ENCODE data around the gene C11orf16.
"Not testable (repeated sequence)": the region's sequence is repeated elsewhere in the genome, so short reads cannot be mapped to it uniquely, and the experiment has no call there.

The C11orf16 gene

DNA sequence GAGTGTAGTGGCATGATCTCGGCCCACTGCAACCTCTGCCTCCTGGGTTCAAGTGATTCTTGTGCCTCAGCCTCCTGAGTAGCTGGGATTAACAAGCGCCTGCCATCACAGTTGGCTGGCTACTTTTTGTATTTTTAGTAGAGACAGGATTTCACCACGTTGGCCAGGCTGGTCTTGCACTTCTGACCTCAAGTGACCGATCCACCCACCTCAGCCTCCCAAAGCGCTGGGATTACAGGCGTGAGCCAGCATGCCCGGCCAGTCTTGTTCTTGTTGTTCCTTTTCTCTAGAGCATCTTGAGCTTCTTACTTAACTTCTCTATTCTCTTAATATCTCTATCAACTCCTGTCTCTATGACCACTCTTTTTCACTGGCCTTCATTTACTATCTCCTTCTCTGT, 51.2 kb downstream of the C11orf16 start:
- not testable (repeated sequence) for H3K9ac ChIP-seq (ENCODE audit: low read length); H3K27me3 ChIP-seq (ENCODE audit: control insufficient read depth, insufficient read depth, low read length); H3K4me3 ChIP-seq (ENCODE audit: low read depth, low read length); H3K36me3 ChIP-seq (ENCODE audit: control insufficient read depth, insufficient read depth, low read length); H3K9me3 ChIP-seq (ENCODE audit: control insufficient read depth, insufficient read depth, low read depth, low read length); H3K4me1 ChIP-seq (ENCODE audit: control insufficient read depth, insufficient read depth, low read length); H3K27ac ChIP-seq (ENCODE audit: low read depth, low read length)

DNA sequence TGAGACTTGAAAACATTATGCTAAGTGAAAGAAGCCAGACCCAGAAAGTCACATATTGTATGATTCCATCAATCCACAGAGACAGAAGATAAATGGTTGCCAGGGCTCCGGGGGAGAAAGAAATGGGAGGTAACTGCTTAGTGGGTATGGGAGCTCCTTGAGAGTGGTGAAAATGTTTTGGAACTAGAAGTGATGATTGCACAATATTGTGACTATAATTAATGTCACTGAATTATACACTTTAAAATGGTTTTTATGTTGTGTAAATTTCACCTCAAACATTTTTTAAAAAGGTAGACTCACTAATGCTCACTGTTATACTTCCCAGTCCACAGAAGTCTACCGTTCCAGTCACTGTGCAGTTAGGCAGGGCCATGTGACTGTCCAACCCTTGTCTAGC, 54.0 kb downstream of the C11orf16 start:
- Histone ChIP-seq H3K27ac (ENCODE audit: low read depth, low read length) (no peak overlapping the region), H3K9ac (ENCODE audit: low read length) (no peak overlapping the region), H3K27me3 (ENCODE audit: control insufficient read depth, insufficient read depth, low read length) (no peaks in the 10 kb centered on the region), H3K36me3 (ENCODE audit: control insufficient read depth, insufficient read depth, low read length) (no peaks in the 10 kb centered on the region), H3K9me3 (ENCODE audit: control insufficient read depth, insufficient read depth, low read depth, low read length) (no peaks in the 10 kb centered on the region), H3K4me1 (ENCODE audit: control insufficient read depth, insufficient read depth, low read length) (no peaks in the 10 kb centered on the region), H3K4me3 (ENCODE audit: low read depth, low read length) (no peak overlapping the region)

DNA sequence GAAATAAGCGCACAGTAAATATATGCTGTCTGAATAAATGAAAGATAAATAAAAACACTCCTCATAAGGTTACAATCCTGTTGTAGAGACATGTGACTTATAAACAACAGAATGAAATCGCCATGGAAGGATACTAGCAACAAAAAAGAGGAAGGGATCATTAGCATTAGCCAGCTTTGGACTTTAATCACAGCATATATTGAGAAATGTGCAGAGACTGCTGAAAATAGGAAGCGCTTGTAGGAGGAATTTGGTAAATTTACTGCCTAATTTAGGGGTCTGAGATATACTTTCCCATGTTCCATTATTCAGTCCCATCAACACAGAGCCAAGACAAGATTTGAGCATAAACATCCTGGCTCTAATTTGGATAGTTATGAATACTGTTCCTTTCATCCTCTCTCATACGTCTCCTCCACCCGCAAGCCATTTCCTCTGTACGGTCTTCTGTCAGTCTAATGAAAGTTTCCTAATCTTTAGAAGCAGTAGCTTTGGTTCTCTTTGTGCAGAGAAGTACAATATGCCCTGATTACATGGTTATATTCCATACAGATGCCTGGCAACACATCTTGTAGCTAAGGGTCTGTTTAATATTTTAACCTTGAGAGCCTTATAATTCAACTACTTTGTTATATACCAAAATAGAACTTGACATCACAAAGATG, 58.9 kb downstream of the C11orf16 start:
- no peak overlapping the region for H3K4me3 ChIP-seq (ENCODE audit: low read depth, low read length)
- no peak overlapping the region for H3K9ac ChIP-seq (ENCODE audit: low read length)
- H3K36me3 ChIP-seq (ENCODE audit: control insufficient read depth, insufficient read depth, low read length) = no peaks in the 10 kb centered on the region
- peaks cover 13% of the 10 kb centered on the region; the same call in 1 of the 2 replicates for H3K4me1 ChIP-seq (ENCODE audit: control insufficient read depth, insufficient read depth, low read length)
- H3K9me3 ChIP-seq (ENCODE audit: control insufficient read depth, insufficient read depth, low read depth, low read length) = no peaks in the 10 kb centered on the region
- no peaks in the 10 kb centered on the region for H3K27me3 ChIP-seq (ENCODE audit: control insufficient read depth, insufficient read depth, low read length)
- H3K27ac ChIP-seq (ENCODE audit: low read depth, low read length) = no peak overlapping the region

DNA sequence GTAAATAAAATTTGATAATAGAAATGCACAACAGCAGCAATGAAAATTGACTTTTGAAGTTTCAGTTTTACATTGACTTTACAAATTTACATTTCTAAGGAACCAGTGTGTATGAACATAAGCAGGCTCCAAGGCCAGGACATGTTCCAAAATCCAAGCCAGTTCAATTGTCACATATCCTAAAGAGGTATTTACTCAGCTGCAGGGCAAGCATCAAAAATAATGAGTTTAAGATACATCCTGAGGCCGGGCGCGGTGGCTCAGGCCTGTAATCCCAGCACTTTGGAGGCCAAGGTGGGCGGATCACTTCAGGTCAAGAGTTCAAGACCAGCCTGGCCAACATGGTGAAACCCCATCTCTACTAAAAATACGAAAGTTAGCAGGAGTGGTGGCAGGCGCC, 60.8 kb downstream of the C11orf16 start:
- no peak overlapping the region for H3K27ac ChIP-seq (ENCODE audit: low read depth, low read length)
- no peaks in the 10 kb centered on the region for H3K27me3 ChIP-seq (ENCODE audit: control insufficient read depth, insufficient read depth, low read length)
- H3K9ac ChIP-seq (ENCODE audit: low read length) = no peak overlapping the region
- peaks cover 19% of the 10 kb centered on the region; the same call in 1 of the 2 replicates for H3K4me1 ChIP-seq (ENCODE audit: control insufficient read depth, insufficient read depth, low read length)
- no peaks in the 10 kb centered on the region for H3K9me3 ChIP-seq (ENCODE audit: control insufficient read depth, insufficient read depth, low read depth, low read length)
- H3K36me3 ChIP-seq (ENCODE audit: control insufficient read depth, insufficient read depth, low read length) = no peaks in the 10 kb centered on the region
- H3K4me3 ChIP-seq (ENCODE audit: low read depth, low read length) = no peak overlapping the region; the same call in 1 of the 2 replicates

DNA sequence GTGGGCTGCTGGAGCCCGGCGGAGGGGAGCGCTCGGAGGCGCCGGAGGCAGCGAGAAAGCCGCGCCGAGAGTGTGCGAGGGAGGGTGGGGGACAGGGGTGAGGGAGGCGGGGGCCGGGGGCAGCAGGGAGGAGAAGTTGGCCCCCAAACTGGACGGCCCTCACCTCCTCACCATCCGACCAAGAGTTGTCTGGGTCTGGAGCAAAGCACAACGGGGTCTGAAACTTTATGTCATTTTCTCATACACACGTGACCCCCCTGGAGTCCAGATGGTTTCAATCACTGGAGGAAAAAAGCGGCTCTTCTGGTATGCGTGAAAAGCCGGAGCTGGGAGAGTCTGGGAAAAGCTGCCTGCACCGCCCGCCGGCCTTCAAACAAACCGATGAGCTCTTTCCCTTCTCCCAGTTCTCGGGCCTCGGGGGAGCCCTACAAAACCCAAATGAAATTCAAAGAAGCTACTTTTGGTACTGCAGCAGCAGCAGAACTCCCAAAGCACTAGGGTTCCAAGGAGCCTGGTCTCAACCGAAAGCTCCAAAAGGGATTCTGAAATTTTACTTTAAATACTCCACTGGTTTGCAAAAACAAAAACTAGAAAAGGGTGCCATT, 61.5 kb downstream of the C11orf16 start:
- H3K9me3 ChIP-seq (ENCODE audit: control insufficient read depth, insufficient read depth, low read depth, low read length) = no peaks in the 10 kb centered on the region
- H3K27ac ChIP-seq (ENCODE audit: low read depth, low read length) = no peak overlapping the region; the same call in 1 of the 2 replicates
- peaks cover 19% of the 10 kb centered on the region; the same call in 1 of the 2 replicates for H3K4me1 ChIP-seq (ENCODE audit: control insufficient read depth, insufficient read depth, low read length)
- H3K9ac ChIP-seq (ENCODE audit: low read length) = peak overlapping the region; percentile 59
- H3K36me3 ChIP-seq (ENCODE audit: control insufficient read depth, insufficient read depth, low read length) = no peaks in the 10 kb centered on the region
- peak overlapping the region; percentile 59 for H3K4me3 ChIP-seq (ENCODE audit: low read depth, low read length)
- H3K27me3 ChIP-seq (ENCODE audit: control insufficient read depth, insufficient read depth, low read length) = no peaks in the 10 kb centered on the region

DNA sequence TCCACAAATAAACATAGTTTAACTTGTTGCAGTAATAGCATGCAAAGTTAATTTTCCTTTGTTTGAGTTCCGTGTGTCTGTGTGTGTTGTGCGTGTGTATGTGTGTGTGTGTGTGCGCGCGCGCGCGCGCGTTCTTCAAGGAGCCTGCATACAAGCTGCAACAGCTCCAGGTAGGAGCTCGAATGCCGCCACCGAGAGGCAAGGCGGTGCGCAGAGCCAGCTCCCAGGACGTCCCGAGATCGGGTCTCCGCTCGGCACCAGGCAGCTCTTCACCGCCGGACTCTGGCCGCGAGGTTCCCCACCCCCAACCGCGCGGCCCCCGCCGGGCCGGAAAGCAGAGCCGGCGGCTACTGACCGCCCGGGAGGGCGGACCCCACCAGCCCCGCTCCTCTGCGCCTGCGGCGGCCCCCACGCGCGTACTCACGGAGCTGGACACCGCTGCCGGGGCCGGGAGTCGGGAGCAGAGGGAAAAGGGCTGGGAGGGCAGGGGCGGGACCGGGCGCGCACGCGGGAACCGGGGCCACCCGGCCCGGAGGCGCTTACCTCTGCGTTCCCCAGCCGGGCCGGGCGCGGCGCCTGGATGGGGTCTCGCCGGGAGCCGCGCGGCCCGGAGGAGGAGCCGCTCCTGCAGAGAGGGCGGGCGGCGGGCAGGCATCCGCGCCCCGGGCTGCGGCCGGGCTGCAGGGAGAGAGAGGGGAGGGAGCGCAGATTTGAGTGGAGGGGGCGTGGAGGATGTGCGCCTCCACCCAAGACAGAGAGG, 62.2 kb downstream of the C11orf16 start:
- Histone ChIP-seq H3K4me1 (ENCODE audit: control insufficient read depth, insufficient read depth, low read length) (peaks cover 19% of the 10 kb centered on the region; the same call in 1 of the 2 replicates), H3K4me3 (ENCODE audit: low read depth, low read length) (peak overlapping the region; percentile 59), H3K27ac (ENCODE audit: low read depth, low read length) (peak overlapping the region; percentile 74; the same call in 1 of the 2 replicates), H3K36me3 (ENCODE audit: control insufficient read depth, insufficient read depth, low read length) (no peaks in the 10 kb centered on the region), H3K9ac (ENCODE audit: low read length) (peak overlapping the region; percentile 59), H3K27me3 (ENCODE audit: control insufficient read depth, insufficient read depth, low read length) (no peaks in the 10 kb centered on the region), H3K9me3 (ENCODE audit: control insufficient read depth, insufficient read depth, low read depth, low read length) (no peaks in the 10 kb centered on the region)
